HG02763 (cell line): ENCODE data around the gene AZU1.
"Not testable (repeated sequence)": the region's sequence is repeated elsewhere in the genome, so short reads cannot be mapped to it uniquely, and the experiment has no call there.

Experiments used
- ATAC-seq: cut with Tn5 transposase; IDR thresholded peaks from one replicate; pipeline ENCODE4 v1.9.1; 2021; ENCODE audit warnings: mild to moderate bottlenecking, moderate library complexity; ENCODE audit not compliant: unreplicated experiment

Gene AZU1

DNA sequence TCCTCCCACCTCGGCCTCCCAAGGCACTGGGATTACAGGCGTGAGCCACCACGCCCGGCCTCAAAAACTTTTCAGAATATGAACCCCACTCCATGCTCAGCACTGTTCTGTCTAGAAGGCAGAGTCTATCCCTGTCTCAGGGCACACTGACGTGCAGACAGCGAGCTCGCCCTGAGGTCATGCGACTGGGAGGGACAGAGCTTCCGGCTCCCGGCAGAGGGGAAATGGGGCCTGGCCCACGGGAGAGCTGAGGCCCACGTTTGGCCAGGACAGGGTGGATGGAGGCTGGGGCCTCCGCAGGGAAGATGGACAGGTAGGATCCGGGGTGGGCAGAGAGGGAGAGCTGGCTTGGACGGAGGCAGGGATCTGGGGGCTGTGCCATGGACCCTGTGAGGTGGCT, 2.8 kb upstream of the AZU1 start:
- ATAC-seq = no peak

DNA sequence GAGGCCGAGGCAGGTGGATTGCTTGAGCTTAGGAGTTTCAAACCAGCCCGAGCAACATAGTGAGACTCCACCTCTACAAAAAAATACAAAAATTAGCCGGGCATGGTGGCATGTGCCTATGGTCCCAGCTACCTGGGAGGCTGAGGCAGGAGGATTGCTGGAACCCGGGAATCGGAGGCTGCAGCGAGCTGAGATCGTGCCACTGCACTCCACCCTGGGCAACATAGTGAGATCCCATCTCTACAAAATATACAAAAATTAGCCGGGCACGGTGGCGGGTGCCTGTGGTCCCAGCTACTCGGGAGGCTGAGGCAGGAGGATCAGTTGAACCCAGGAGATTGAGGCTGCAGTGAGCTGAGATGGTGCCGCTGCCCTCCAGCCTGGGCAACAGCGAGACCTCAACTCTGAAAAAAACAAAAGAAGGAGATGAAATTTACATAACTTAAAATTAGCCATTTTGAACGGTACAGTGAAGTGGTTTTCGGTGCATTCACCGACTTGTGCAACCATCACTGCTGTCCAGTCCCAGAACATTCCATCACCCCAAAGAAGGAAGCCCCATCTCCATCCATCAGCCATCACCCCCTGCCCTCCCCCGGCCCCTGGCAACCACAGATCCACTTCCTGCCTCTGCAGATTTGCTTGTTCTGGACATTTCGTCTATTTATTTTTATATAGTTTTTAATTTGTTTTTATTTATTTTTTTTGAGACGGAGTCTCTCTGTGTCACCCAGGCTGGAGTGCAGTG, 1.6 kb upstream of the AZU1 start:
- ATAC-seq = no peak

GRCh38 chr19:827314-827709, 325 bp upstream of the AZU1 start:
- no peak for ATAC-seq

DNA sequence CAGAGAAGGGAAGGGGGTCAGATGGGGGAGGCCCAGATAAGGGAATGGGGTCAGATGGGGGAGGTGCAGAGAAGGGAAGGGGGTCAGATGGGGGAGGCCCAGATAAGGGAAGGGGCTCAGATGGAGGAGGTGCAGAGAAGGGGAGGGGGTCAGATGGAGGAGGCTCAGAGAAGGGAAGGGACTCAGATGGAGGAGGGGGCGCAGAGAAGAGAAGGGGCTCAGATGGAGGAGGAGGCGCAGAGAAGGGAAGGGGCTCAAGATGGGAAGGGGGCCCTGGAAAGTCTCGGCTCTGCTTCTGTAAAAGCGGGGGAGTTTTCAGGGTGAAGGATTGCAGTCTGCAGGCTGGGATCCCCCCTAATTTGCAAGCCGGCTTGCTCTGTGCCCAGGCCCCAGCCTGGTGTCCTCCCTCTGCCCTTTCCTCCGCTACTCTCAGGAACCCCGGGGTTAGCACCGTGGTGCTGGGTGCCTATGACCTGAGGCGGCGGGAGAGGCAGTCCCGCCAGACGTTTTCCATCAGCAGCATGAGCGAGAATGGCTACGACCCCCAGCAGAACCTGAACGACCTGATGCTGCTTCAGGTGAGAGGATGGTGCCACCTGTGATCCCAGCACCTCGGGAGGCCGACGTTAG, 1.6 kb downstream of the AZU1 start:
- ATAC-seq = no peak

- no peak for ATAC-seq
These were observed 4.1 kb downstream of the AZU1 start for GRCh38 chr19:831407-832369.

DNA sequence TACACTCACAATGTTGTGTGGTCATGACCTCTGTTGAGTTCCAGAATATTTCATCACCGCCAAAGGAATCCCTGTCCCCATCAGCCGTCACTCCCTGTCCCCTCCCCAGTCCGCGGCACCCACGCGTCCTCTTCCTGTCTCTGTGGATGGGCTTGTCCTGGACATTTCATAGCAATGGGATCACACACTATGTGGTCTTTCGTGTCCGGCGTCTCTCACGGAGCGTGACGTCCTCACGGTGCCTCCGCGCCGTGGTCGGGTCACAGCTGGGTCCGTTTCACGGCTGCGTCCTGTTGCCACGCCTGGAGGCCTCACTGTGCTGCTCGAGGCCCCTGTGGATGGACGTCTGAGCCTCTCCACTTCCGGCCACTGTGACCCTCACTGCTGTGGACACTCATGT, 6.6 kb downstream of the AZU1 start:
- no peak for ATAC-seq

GRCh38 chr19:835210-835810, 7.7 kb downstream of the AZU1 start:
- ATAC-seq = no peak

DNA sequence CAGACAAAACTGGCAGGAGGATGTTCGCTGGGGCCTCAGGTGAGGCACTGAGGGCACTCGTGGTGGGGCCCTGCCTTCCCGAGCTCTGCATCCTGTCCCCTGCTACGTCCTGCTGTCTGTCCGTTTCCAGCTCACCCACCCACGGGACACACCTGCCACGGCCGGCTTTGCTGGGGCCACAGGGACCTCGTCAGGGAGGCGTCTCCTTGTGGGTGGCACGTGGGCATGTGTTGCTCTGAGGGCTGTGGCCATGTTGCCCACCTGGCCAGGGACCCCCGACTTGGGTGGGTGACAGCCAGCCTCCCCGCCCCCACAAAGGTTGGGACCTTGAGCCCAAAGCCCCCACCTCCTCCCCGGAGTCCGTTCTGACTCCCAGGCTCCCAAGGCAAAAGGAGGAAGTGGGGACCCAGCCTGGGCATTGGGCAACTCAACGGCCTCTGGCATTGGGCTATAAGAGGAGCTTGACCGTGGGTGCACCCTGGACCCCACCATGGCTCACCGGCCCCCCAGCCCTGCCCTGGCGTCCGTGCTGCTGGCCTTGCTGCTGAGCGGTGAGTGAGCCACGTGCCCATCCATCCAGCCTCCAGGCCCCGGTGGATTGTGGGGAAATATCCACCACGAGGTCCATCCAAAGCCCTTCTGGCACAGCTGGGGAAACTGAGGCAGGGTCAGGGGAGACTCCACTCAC, 13.0 kb downstream of the AZU1 start, which contains the start of gene PRTN3:
Gene PRTN3 (plus strand): TSS at position 481 of the 688 bp plus-strand sequence. CDS start 10 bp downstream, at position 491.
- ATAC-seq = no peak

DNA sequence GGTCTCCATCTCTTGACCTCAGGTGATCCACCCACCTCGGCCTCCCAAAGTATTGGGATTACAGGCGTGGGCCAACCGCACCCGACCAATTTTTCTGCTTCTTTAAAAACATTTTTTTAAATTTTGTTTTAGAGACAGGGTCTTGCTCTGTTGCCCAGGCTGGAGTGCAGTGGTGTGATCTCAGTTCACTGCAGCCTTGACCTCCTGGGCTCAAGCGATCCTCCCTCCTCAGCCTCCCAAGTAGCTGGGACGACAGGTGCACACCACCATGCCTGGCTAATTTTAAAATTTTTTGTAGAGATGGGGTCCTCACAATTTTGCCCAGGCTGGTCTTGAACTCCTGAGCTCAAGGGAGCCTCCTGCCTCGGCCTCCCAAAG, 15.2 kb downstream of the AZU1 start:
- not testable (repeated sequence) for ATAC-seq

DNA sequence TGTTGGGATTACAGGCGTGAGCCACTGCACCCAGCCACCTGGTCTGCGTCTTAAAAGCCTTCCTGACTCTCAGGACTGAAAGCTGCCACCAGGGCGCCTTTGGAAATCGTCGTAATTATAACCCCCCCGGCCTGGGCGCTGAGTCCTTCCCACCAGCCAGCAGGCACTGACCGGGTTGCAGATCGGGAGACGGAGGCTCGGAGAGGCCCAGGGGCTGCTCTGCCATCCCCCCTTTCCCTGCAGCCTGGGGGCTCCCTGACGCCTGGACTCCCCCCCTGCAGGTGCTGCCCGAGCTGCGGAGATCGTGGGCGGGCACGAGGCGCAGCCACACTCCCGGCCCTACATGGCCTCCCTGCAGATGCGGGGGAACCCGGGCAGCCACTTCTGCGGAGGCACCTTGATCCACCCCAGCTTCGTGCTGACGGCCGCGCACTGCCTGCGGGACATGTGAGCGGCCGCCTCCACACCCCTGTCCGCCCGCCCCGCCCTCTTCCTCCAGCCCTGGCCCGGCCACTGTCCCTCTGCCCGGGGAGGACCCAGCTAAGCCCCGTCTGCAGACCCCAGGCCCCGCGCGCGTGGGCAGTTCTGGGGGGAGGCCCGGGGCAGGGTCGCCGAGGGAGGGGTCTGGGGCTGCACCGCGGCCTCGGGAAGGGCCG, 15.7 kb downstream of the AZU1 start:
- ATAC-seq = no peak

DNA sequence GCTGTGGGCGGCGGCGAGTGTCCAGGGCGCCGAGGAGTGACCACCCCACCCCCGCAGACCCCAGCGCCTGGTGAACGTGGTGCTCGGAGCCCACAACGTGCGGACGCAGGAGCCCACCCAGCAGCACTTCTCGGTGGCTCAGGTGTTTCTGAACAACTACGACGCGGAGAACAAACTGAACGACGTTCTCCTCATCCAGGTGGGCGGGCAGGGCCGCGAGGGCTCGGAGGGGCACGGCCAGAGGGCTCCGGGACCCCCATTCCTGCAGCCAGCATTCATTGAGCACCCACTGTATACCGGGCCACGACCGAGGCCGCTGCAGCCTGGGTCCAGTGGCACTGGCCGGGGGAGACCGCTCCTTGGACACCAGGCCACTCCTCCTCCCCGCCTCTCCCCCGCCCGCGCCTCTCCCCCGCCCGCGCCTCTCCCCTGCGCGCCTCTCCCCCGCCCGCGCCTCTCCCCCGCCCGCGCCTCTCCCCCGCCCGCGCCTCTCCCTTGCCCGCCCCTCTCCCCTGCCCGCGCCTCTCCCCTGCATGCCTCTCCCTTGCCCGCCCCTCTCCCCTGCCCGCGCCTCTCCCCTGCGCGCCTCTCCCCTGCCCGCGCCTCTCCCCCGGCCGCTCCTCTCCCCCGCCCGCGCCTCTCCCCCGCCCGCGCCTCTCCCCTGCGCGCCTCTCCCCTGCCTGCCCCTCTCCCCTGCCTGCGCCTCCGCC, 16.4 kb downstream of the AZU1 start:
- ATAC-seq = no peak

- no peak for ATAC-seq
These were observed 16.9 kb downstream of the AZU1 start for GRCh38 chr19:844546-844971.

DNA sequence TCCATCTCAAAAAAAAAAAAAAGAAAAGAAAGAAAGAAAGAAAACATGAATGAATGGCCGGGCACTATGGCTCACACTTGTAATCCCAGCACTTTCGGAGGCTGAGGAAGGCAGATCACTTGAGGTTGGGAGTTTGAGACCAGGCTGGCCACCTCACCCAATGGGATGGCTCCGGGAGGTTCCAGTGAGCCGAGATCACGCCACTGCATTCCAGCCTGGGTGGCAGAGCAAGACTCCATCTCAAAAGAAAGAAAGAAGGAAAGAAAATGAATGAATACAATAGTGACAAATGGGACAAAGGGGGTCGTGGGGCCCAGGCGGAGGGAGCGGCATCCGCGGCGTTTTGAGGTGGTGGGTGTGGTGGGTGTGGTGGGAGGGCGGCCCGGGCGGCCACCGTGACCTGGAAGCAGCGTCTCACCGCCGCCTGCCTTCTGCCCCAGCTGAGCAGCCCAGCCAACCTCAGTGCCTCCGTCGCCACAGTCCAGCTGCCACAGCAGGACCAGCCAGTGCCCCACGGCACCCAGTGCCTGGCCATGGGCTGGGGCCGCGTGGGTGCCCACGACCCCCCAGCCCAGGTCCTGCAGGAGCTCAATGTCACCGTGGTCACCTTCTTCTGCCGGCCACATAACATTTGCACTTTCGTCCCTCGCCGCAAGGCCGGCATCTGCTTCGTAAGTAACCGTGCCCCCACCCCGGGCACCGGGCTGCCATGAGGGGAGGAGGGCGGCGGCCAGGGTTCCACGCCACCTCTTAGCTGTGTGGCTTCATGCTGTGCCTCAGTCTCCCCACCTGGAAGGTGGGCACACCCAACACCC, 18.3 kb downstream of the AZU1 start:
- no peak for ATAC-seq

DNA sequence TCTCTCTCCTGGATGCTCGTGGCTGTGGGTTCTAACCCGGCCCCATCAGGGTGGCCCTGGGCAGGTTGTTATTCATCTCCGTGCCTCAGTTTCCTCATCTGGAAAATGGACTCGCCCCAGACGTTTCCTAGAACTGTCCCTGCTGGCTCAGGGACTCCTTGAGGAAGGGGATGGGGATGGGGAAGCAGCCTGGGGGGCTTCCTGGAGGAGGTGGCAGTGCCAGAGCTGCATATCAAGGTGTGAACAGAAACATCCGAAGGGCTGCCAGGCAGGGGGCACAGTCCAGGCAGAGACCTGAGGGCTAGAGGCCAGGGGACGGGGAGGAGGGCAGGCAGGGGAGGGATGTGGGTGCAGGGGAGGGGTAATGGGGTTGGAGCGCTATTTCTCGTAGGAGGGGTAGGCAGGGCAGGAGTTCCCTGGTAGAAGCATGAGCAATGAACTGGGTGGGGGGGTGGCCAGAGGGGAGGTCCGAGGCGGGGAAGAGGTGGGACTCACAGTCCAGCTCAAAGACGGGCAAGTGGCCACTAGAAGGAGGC, 20.8 kb downstream of the AZU1 start:
- ATAC-seq = no peak

GRCh38 chr19:849195-849594, 21.6 kb downstream of the AZU1 start:
- ATAC-seq = not testable (repeated sequence)

DNA sequence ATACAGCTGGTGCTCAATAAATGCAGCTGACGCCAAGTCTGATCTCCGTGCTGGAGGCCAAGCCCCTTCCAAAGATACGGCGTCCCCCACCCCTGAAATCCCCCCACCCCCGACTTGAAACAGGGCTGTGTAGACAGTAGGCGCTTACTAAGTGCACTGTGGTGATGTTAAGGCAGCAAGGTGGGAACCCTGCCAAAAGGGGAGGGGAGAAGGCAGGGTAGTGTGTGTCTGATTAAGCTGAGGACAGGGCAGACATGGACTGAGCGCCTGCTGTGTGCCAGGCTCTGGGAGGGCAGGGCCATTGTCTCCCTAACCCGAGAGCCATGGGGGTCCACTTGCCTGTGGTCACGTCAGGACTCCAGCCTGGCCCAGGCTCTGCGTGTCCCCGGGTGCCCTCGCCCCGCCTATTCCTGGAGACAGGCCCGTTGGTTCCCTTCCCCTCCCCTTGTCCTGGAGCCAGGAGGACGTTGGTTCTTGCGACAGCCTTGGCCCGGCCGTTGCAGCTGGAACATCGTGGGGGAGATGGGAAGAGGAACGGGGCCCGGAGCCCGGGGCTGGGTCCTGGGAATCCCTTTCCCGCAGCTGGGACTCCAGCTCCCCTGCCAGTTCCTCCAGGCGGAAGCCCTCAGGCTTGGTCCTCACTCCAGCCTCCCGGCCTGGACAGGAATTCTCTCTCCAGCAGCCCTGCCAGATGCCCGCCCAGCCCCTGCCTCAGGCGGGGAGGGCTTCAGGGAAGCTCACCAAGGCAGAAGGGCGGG, 22.8 kb downstream of the AZU1 start:
- no peak for ATAC-seq

DNA sequence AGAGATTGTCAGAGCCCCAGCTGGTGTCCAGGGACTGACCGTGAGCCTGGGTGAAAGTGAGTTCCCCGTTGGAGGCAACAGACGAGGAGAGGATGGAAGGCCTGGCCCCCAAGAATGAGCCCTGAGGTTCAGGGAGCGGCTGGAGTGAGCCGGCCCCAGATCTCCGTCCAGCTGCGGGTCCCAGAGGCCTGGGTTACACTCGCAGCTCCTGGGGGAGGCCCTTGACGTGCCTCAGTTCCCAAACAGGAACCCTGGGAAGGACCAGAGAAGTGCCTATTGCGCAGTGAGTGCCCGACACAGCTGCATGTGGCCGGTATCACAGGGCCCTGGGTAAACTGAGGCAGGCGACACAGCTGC, 23.3 kb downstream of the AZU1 start:
- no peak for ATAC-seq
